ENCODE measurements around the gene SH2B3.
"Not testable (repeated sequence)": the region's sequence is repeated elsewhere in the genome, so short reads cannot be mapped to it uniquely, and the experiment has no call there.

SH2B3 gene

GRCh38 chr12:111384596-111384995, 21.1 kb upstream of the SH2B3 start:
- FAIRE-seq = no peak
- TF ChIP-seq POLR2A (IDR thresholded peaks at IDR 0.05; ENCODE audit: low read depth, low read length) (no peak), POLR2AphosphoS5 (IDR thresholded peaks at IDR 0.05; ENCODE audit: low read depth, low read length) (no peak), SPI1 (IDR thresholded peaks at IDR 0.05; ENCODE audit: low read depth, low read length) (no peak), POU2F2 (IDR thresholded peaks at IDR 0.05; ENCODE audit: low read depth, low read length) (no peak), PAX5 (IDR thresholded peaks at IDR 0.05; ENCODE audit: insufficient read depth, low read length, severe bottlenecking) (no peak), TAF1 (IDR thresholded peaks at IDR 0.05; ENCODE audit: low read depth, low read length) (no peak)
- DNase-seq (ENCODE audit: insufficient read length, low spot score) = no peak

GRCh38 chr12:111386885-111387284, 18.8 kb upstream of the SH2B3 start:
- no peak for FAIRE-seq
- TF ChIP-seq SPI1 (IDR thresholded peaks at IDR 0.05; ENCODE audit: low read depth, low read length) (no peak), POU2F2 (IDR thresholded peaks at IDR 0.05; ENCODE audit: low read depth, low read length) (no peak), POLR2A (IDR thresholded peaks at IDR 0.05; ENCODE audit: low read depth, low read length) (no peak), TAF1 (IDR thresholded peaks at IDR 0.05; ENCODE audit: low read depth, low read length) (no peak), PAX5 (IDR thresholded peaks at IDR 0.05; ENCODE audit: insufficient read depth, low read length, severe bottlenecking) (no peak), POLR2AphosphoS5 (IDR thresholded peaks at IDR 0.05; ENCODE audit: low read depth, low read length) (no peak)
- no peak for DNase-seq (ENCODE audit: insufficient read length, low spot score)

DNA sequence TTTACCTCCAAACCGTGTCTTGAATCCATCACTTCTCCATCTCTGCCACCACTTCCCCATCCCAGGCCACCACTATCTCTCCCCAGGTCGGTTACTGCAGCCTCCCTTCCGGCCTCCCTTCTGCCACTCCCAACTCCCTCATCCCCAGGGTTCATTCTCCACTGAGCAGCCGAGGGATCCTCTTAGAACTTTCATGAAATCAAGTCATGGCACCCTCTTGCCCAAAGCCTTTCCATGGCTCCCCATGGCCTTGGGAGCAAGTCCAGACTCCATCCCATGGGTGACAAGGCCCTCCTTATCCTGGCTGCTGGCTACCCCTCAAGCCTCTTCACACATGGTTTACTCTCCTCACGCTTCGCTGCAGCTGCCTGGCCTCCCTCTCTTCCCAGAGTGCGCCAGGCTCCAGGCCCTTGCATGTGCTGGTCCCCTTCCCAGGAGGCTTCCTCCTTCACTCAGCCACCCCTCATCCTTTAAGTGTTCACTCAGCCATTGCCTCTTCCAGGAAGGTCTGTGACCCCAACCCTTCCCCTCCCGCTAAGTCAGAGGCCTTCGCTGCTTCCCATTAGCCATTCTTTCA, 17.9 kb upstream of the SH2B3 start:
- no peak for FAIRE-seq
- DNase-seq (ENCODE audit: insufficient read length, low spot score) = no peak
- no peak for TF ChIP-seq PAX5 (IDR thresholded peaks at IDR 0.05; ENCODE audit: insufficient read depth, low read length, severe bottlenecking)
- no peak for TF ChIP-seq POU2F2 (IDR thresholded peaks at IDR 0.05; ENCODE audit: low read depth, low read length)
- no peak for TF ChIP-seq SPI1 (IDR thresholded peaks at IDR 0.05; ENCODE audit: low read depth, low read length)
- TF ChIP-seq TAF1 (IDR thresholded peaks at IDR 0.05; ENCODE audit: low read depth, low read length) = no peak
- no peak for TF ChIP-seq POLR2A (IDR thresholded peaks at IDR 0.05; ENCODE audit: low read depth, low read length)
- TF ChIP-seq POLR2AphosphoS5 (IDR thresholded peaks at IDR 0.05; ENCODE audit: low read depth, low read length) = no peak

DNA sequence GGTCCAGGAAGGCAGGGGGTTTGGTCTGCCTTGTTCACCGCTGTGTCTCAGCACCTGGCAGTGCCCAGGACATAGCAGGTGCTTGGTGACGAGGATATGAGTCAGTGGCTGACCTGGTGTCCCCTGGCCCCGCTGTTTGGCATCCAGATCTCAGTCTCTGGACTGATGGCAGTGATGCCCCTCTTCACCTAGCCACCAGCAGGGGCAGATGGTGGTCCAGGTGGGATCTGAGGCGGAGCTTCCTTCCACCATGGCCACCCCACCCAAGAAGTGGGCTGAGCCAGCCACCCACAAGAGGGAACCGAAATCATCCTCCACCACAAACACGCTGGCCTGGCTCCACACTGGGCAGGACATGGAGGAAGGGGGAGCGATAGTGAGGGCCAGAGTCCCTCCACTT, 16.1 kb upstream of the SH2B3 start:
- TF ChIP-seq SPI1 (IDR thresholded peaks at IDR 0.05; ENCODE audit: low read depth, low read length) (peak; percentile 39), POLR2A (IDR thresholded peaks at IDR 0.05; ENCODE audit: low read depth, low read length) (no peak)
- no peak for FAIRE-seq
- no peak for DNase-seq (ENCODE audit: insufficient read length, low spot score)

GRCh38 chr12:111390910-111391309, 14.8 kb upstream of the SH2B3 start:
- TF ChIP-seq TAF1 (IDR thresholded peaks at IDR 0.05; ENCODE audit: low read depth, low read length) (no peak), PAX5 (IDR thresholded peaks at IDR 0.05; ENCODE audit: insufficient read depth, low read length, severe bottlenecking) (no peak), SPI1 (IDR thresholded peaks at IDR 0.05; ENCODE audit: low read depth, low read length) (no peak), POLR2A (IDR thresholded peaks at IDR 0.05; ENCODE audit: low read depth, low read length) (no peak)
- no peak for DNase-seq (ENCODE audit: insufficient read length, low spot score)
- no peak for FAIRE-seq

GRCh38 chr12:111393700-111394300, 11.9 kb upstream of the SH2B3 start:
- no peak for TF ChIP-seq SPI1 (IDR thresholded peaks at IDR 0.05; ENCODE audit: low read depth, low read length)
- no peak for TF ChIP-seq TAF1 (IDR thresholded peaks at IDR 0.05; ENCODE audit: low read depth, low read length)
- TF ChIP-seq PAX5 (IDR thresholded peaks at IDR 0.05; ENCODE audit: insufficient read depth, low read length, severe bottlenecking) = no peak
- no peak for TF ChIP-seq POLR2A (IDR thresholded peaks at IDR 0.05; ENCODE audit: low read depth, low read length)
- no peak for TF ChIP-seq POU2F2 (IDR thresholded peaks at IDR 0.05; ENCODE audit: low read depth, low read length)
- TF ChIP-seq POLR2AphosphoS5 (IDR thresholded peaks at IDR 0.05; ENCODE audit: low read depth, low read length) = no peak
- DNase-seq (ENCODE audit: insufficient read length, low spot score) = no peak
- FAIRE-seq = no peak

GRCh38 chr12:111394480-111394879, 11.2 kb upstream of the SH2B3 start:
- FAIRE-seq (no peak), DNase-seq (ENCODE audit: insufficient read length, low spot score) (no peak)
- TF ChIP-seq SPI1 (IDR thresholded peaks at IDR 0.05; ENCODE audit: low read depth, low read length) (no peak), POLR2AphosphoS5 (IDR thresholded peaks at IDR 0.05; ENCODE audit: low read depth, low read length) (no peak), POU2F2 (IDR thresholded peaks at IDR 0.05; ENCODE audit: low read depth, low read length) (no peak), POLR2A (IDR thresholded peaks at IDR 0.05; ENCODE audit: low read depth, low read length) (no peak), PAX5 (IDR thresholded peaks at IDR 0.05; ENCODE audit: insufficient read depth, low read length, severe bottlenecking) (no peak), TAF1 (IDR thresholded peaks at IDR 0.05; ENCODE audit: low read depth, low read length) (no peak)

- no peak for FAIRE-seq
- DNase-seq (ENCODE audit: insufficient read length, low spot score) = no peak
- TF ChIP-seq POU2F2 (IDR thresholded peaks at IDR 0.05; ENCODE audit: low read depth, low read length) = no peak
- no peak for TF ChIP-seq SPI1 (IDR thresholded peaks at IDR 0.05; ENCODE audit: low read depth, low read length)
- TF ChIP-seq POLR2AphosphoS5 (IDR thresholded peaks at IDR 0.05; ENCODE audit: low read depth, low read length) = no peak
- no peak for TF ChIP-seq TAF1 (IDR thresholded peaks at IDR 0.05; ENCODE audit: low read depth, low read length)
- no peak for TF ChIP-seq POLR2A (IDR thresholded peaks at IDR 0.05; ENCODE audit: low read depth, low read length)
- no peak for TF ChIP-seq PAX5 (IDR thresholded peaks at IDR 0.05; ENCODE audit: insufficient read depth, low read length, severe bottlenecking)
Measured at GRCh38 chr12:111395336-111396187, 10.2 kb upstream of the SH2B3 start.

DNA sequence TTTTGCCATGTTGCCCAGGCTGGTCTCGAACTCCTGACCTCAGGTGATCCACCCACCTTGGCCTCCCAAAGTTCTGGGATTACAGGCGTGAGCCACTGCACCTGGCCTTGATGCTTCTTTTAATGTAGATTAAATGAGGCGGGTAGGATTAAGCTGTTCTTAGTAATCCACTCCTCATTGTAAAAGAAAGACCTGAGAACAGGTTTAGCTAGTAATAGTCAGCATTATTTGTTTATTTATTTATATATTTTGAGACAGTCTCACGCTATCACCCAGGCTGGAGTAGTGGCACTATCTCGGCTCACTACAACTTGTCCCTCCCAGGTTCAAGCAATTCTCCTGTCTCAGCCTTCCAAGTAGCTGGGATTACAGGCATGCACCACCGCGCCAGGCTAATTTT, 9.5 kb upstream of the SH2B3 start:
- DNase-seq (ENCODE audit: insufficient read length, low spot score); FAIRE-seq: not testable (repeated sequence)

Measured in GM12891 (cell line).